ENCODE measurements around the gene HMGB3. TPM values are rescaled to one million over a fixed set of nuclear protein-coding genes. Genes with fewer than 3 reads are reported as not detected.

The HMGB3 gene
- total RNA-seq, 4 donors from 2014 or later = 1.3 to 4.4 (median 3.2) TPM

- Histone ChIP-seq H3K9me3 (no peaks in the 10 kb centered on the region), H3K27ac (no peak overlapping the region), H3K36me3 (no peaks in the 10 kb centered on the region), H3K27me3 (no peaks in the 10 kb centered on the region), H3K4me1 (no peaks in the 10 kb centered on the region), H3K4me3 (no peak overlapping the region)
- no peak for ATAC-seq
- TF ChIP-seq EP300 (IDR thresholded peaks at IDR 0.05) = no peak
- TF ChIP-seq, protein P1, sequence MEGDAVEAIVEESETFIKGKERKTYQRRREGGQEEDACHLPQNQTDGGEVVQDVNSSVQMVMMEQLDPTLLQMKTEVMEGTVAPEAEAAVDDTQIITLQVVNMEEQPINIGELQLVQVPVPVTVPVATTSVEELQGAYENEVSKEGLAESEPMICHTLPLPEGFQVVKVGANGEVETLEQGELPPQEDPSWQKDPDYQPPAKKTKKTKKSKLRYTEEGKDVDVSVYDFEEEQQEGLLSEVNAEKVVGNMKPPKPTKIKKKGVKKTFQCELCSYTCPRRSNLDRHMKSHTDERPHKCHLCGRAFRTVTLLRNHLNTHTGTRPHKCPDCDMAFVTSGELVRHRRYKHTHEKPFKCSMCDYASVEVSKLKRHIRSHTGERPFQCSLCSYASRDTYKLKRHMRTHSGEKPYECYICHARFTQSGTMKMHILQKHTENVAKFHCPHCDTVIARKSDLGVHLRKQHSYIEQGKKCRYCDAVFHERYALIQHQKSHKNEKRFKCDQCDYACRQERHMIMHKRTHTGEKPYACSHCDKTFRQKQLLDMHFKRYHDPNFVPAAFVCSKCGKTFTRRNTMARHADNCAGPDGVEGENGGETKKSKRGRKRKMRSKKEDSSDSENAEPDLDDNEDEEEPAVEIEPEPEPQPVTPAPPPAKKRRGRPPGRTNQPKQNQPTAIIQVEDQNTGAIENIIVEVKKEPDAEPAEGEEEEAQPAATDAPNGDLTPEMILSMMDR (IDR thresholded peaks at IDR 0.05) = no peak
- no peak for TF ChIP-seq POLR2A (IDR thresholded peaks at IDR 0.05)
- TF ChIP-seq POLR2AphosphoS5 (IDR thresholded peaks at IDR 0.05) = no peak
- WGBS, 2 donors (ENCODE audit: low coverage in 1 of 2) = 69% methylated on average over 1 of the region's 9 CpGs; no CpG with 5 or more reads in 1 of the 2 donors
Measured at GRCh38 chrX:150940844-150941495, 42.2 kb upstream of the HMGB3 start.

DNA sequence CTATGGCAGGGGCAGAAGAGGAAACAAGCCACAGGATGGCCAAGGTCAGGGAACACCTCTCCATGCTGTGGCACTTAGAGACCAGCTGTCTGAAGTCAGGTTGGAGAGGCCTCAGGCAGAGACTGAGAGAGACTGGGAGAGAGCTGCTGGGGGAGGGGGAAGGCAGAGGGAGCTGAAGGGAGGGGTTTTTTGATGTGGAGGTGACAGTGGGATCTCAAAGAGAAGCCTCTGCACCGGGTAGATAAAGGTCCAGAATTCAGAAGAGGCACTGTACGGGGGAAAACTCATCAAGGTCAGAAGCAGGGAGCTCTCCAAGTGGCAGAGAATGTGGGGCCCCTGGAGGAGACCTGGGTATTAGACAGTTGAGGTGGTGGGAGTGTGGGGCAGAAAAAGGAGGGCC, 41.6 kb upstream of the HMGB3 start:
- H3K36me3 ChIP-seq = no peaks in the 10 kb centered on the region
- H3K4me1 ChIP-seq = no peaks in the 10 kb centered on the region
- no peaks in the 10 kb centered on the region for H3K27me3 ChIP-seq
- no peaks in the 10 kb centered on the region for H3K9me3 ChIP-seq
- WGBS, 2 donors (ENCODE audit: low coverage in 1 of 2) = 44 to 50% methylated on average over 1 to 2 of the region's 2 CpGs
- no peak overlapping the region for H3K27ac ChIP-seq
- H3K4me3 ChIP-seq = no peak overlapping the region
- TF ChIP-seq EP300 (IDR thresholded peaks at IDR 0.05) (no peak), POLR2AphosphoS5 (IDR thresholded peaks at IDR 0.05) (no peak), POLR2A (IDR thresholded peaks at IDR 0.05) (no peak)
- TF ChIP-seq, protein P1 (IDR thresholded peaks at IDR 0.05) = no peak
- ATAC-seq = no peak

GRCh38 chrX:150942942-150943594, 40.1 kb upstream of the HMGB3 start:
- TF ChIP-seq, protein P1 (IDR thresholded peaks at IDR 0.05) = no peak
- TF ChIP-seq EP300 (IDR thresholded peaks at IDR 0.05) = no peak
- TF ChIP-seq POLR2A (IDR thresholded peaks at IDR 0.05) = no peak
- no peak for TF ChIP-seq POLR2AphosphoS5 (IDR thresholded peaks at IDR 0.05)
- Histone ChIP-seq H3K4me3 (no peak overlapping the region), H3K27me3 (no peaks in the 10 kb centered on the region), H3K4me1 (no peaks in the 10 kb centered on the region), H3K27ac (no peak overlapping the region), H3K9me3 (no peaks in the 10 kb centered on the region), H3K36me3 (no peaks in the 10 kb centered on the region)
- 50 to 63% methylated on average over 1 of the region's 9 CpGs for WGBS, 2 donors (ENCODE audit: low coverage in 1 of 2)
- ATAC-seq = no peak

- Histone ChIP-seq H3K4me1 (no peaks in the 10 kb centered on the region), H3K27ac (no peak overlapping the region), H3K4me3 (no peak overlapping the region), H3K36me3 (no peaks in the 10 kb centered on the region), H3K27me3 (no peaks in the 10 kb centered on the region), H3K9me3 (no peaks in the 10 kb centered on the region)
- no CpG with 5 or more reads among the region's 3 CpGs for WGBS, 2 donors (ENCODE audit: low coverage in 1 of 2)
- TF ChIP-seq EP300 (IDR thresholded peaks at IDR 0.05) = no peak
- TF ChIP-seq, protein P1 (IDR thresholded peaks at IDR 0.05) = no peak
- TF ChIP-seq POLR2AphosphoS5 (IDR thresholded peaks at IDR 0.05) = no peak
- no peak for TF ChIP-seq POLR2A (IDR thresholded peaks at IDR 0.05)
- no peak for ATAC-seq
Measured at GRCh38 chrX:150944233-150944632, 38.9 kb upstream of the HMGB3 start.

GRCh38 chrX:150954951-150955350, 28.2 kb upstream of the HMGB3 start:
- Histone ChIP-seq H3K27me3 (no peaks in the 10 kb centered on the region), H3K27ac (no peak overlapping the region), H3K4me3 (no peak overlapping the region), H3K36me3 (no peaks in the 10 kb centered on the region), H3K9me3 (no peaks in the 10 kb centered on the region), H3K4me1 (no peaks in the 10 kb centered on the region)
- no peak for ATAC-seq
- no peak for TF ChIP-seq POLR2A (IDR thresholded peaks at IDR 0.05)
- TF ChIP-seq POLR2AphosphoS5 (IDR thresholded peaks at IDR 0.05) = no peak
- WGBS, 2 donors (ENCODE audit: low coverage in 1 of 2) = 80% methylated on average over 2 of the region's 3 CpGs; no CpG with 5 or more reads in 1 of the 2 donors
